C4-2B (cell line): ENCODE measurements around the gene LDLRAD3.

ENCODE experiments used
- ZFX ChIP-seq: fragments of 450-650 bp; IDR thresholded peaks from 2 replicates; pipeline ENCODE4 v1.6.1; 2017
- TF ChIP-seq, protein P1 (sequence below): fragments of 450-650 bp; conservative IDR thresholded peaks from 2 replicates; pipeline ENCODE4 v1.5.1; 2017; ENCODE audit warnings: mild to moderate bottlenecking

DNA sequence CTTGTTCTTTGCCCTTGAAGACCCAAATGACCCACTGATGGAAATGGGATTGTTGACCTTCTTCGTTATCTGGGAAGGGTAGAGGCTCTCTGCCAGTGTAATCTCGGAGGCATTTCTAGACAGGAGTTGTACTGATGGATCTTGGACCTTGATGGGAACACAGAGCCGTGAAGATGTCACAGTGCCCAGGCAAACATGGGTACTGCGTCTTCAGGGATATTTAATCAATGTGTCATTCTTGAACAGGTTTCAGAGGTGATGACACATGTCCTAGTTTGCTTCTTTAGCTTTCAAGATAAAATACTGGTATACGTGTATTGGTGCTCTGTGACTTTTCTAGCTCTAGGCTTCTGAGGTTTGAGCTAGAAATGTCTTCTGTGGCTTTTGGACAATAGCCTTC, 6.2 kb downstream of the LDLRAD3 start:
- TF ChIP-seq, protein P1, sequence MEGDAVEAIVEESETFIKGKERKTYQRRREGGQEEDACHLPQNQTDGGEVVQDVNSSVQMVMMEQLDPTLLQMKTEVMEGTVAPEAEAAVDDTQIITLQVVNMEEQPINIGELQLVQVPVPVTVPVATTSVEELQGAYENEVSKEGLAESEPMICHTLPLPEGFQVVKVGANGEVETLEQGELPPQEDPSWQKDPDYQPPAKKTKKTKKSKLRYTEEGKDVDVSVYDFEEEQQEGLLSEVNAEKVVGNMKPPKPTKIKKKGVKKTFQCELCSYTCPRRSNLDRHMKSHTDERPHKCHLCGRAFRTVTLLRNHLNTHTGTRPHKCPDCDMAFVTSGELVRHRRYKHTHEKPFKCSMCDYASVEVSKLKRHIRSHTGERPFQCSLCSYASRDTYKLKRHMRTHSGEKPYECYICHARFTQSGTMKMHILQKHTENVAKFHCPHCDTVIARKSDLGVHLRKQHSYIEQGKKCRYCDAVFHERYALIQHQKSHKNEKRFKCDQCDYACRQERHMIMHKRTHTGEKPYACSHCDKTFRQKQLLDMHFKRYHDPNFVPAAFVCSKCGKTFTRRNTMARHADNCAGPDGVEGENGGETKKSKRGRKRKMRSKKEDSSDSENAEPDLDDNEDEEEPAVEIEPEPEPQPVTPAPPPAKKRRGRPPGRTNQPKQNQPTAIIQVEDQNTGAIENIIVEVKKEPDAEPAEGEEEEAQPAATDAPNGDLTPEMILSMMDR = no peak
- TF ChIP-seq ZFX = no peak
